HG02610 (cell line): ENCODE data around the gene NOX4.

Source experiments
- ATAC-seq: cut with Tn5 transposase; IDR thresholded peaks from one replicate; pipeline ENCODE4 v1.9.1; 2021; ENCODE audit warnings: mild to moderate bottlenecking, moderate library complexity; ENCODE audit not compliant: unreplicated experiment

The NOX4 gene

GRCh38 chr11:89490981-89491690 is at the start of gene NOX4:
Gene NOX4 (minus strand): TSS chr11:89491375. CDS start chr11:89491246, 129 bp downstream.
- no peak for ATAC-seq

DNA sequence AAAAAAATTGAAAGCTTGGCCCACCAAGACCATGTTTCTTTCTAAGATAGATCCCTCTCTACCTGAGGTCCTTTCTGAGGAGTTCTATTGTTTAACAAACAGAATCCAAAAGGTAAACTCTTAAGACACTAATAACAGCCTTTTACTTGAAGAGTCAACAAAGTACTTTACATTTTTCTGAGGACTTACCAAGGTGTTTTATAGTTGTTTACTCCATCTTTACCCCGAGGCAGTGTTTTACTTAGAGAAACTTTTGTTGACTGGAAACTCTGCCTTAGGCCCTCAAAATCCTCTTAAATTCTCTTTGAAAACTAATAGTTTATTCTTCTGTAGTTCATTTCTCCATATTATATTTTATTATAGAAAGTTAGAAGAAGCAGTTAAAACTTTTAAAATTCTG is 49.7 kb upstream of the NOX4 start:
- no peak for ATAC-seq

DNA sequence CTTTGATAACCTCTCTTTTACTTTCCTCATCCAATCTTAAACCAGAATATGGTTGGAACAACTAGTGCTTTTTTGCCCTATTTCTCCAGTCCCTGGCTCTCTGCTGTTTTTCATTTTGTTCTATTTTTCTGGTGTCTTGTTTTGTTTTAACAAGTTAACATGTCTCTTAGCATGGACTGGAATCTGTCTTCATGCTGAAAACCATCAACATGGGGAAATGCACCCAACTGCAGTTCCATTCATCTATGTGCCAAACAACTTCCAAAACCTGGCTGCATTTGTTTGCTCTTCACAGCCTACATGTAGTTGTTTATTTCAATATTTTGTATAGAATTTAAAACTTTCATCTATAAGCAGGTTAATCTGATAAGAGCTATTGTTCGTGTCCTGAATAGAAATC is 46.8 kb upstream of the NOX4 start:
- ATAC-seq = no peak

DNA sequence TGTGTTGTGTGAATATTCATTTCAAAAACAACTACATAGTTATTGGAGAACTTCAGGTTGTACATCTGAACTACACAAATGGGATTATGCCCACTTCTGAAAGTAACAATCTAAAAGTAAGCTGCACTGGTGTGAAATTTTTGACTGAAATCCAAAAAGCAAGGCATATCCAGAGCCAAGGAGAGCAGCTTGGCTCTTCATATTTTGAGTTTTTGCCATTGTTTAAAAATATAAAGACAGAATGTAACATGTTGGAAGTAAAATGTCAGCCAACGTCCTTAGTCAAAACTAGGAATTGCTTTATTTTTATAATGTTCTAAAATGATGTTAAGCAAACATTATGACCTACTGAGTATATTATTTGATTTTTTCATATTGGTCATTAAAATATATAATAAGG is 45.8 kb upstream of the NOX4 start:
- no peak for ATAC-seq

GRCh38 chr11:89535221-89535620 is 44.0 kb upstream of the NOX4 start:
- ATAC-seq = no peak

GRCh38 chr11:89529626-89530380 is 38.6 kb upstream of the NOX4 start:
- ATAC-seq = no peak

DNA sequence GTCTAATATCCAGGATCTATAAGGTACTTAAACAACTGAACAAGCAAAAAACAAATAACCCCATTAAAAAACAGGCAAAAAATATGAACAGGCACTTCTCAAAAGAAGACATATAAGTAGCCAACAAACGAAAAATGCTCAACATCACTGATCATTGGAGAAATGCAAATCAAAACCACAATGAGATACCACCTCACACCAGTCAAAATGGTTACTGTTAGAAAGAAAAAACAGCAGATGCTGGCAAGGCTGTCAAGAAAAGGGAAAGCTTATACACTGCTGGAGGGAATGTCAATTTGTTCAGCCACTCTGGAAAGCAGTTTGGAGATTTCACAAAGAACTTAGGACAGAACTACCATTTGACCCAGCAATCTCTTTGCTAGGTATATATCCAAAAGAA is 30.6 kb upstream of the NOX4 start:
- ATAC-seq = no peak

GRCh38 chr11:89521294-89521693 is 30.1 kb upstream of the NOX4 start:
- no peak for ATAC-seq

- no peak for ATAC-seq
Observed at GRCh38 chr11:89516496-89516895, 25.3 kb upstream of the NOX4 start.

- ATAC-seq = no peak
Observed at GRCh38 chr11:89508544-89508943, 17.4 kb upstream of the NOX4 start.

DNA sequence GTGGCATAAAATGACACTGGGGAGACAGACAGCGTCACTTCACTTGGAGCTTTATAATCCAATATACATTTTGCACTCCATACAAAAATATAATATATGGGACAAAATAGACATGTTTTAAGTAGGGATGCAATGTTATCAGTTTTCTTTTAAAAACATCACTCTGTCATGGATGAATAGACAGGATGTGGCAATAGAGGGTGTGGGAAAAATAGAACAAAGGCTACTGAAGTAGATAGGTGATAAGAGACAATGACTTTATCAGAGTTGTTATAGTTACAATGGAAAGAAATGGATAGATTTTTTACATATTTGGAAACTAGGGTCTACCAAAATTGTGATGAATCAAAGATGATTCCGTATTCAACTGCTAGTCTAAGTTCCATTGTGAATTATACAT is 13.1 kb upstream of the NOX4 start:
- no peak for ATAC-seq

- ATAC-seq = no peak
Observed at GRCh38 chr11:89503422-89503821, 12.2 kb upstream of the NOX4 start.

GRCh38 chr11:89502301-89502700 is 11.1 kb upstream of the NOX4 start:
- no peak for ATAC-seq

DNA sequence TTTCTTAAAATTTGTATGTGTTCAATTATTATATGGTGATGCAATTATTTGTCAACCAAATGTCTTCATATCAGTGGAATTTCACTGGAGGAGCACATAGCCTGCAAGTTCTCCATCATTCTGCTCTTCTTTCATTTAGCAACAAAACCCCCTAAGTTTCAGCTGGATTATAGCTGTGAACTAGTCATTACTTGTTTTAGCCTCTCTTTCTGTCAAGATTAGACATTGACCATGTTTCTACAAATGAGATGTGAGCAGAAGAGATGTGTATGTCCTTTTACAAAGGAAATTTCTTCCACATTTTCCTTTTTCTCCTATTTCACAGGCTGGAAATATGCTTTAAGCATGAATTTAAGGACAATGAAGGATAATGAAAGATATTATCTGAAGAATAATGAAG is 9.2 kb upstream of the NOX4 start:
- ATAC-seq = no peak

DNA sequence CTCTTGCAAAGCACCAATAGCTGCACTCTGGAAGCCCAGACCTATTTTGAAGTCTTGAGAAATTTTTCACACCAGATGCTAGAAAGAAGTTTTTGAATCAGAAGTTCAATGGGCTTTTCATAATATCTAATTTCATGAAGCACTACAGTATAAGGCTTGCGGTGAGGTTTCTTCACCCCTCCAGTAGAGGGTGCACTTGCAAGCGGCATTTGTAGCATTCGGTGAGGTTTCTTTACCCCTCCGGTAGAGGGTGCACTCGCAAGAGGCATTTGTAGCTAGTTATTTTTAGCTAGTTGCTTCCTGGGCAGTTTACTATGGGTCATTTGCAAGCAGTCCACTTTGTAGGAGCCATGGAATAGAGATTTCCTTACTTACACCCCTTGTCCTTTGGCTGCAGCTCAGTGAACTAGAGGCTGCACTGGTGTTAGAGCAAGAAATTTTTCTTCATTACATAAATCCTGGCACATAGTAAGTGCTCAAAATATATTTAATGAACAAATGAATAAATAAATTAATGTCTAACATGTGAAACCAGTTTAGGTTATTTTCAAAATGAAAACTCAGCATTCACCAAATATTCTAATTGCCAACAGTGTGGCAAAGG is 7.8 kb upstream of the NOX4 start:
- ATAC-seq = no peak

DNA sequence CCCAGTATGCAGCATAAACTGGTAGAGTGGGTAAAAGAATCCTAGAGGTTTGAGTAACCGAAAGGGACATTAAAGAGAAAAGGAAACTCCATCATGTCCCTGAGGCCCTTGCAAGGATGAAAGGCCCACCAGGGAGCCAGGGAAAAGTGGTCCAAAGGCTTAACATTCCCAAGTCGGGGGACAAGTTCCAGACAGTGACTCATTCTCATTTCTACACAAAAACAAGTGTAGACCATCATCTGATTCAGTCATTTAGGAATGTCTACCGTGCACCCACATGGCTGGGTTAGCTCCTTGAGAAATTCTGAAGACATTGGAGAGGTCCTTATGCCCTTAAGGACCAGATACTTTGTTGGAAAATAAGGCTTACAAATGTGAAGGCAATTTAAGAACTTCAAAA is 4.8 kb upstream of the NOX4 start:
- no peak for ATAC-seq

GRCh38 chr11:89493431-89493830 is 2.3 kb upstream of the NOX4 start:
- no peak for ATAC-seq

DNA sequence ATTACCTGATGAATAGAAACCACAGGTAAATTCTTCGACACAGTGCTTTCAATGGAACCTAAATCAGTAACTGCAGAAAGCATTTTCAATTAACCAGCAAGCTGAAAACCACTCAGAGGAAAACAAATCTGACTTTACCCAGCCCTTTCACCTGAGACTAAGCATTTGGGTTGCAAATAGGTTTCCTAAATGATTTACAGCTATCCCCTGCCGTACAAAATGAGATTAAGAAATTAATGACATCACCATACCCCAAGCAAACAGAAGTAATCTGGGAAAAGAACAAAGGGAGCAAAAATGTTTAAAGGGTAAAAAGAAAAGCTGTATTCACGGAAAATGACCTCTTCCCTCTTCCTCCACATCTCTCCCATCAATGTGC is 584 bp downstream of the NOX4 start:
- no peak for ATAC-seq

DNA sequence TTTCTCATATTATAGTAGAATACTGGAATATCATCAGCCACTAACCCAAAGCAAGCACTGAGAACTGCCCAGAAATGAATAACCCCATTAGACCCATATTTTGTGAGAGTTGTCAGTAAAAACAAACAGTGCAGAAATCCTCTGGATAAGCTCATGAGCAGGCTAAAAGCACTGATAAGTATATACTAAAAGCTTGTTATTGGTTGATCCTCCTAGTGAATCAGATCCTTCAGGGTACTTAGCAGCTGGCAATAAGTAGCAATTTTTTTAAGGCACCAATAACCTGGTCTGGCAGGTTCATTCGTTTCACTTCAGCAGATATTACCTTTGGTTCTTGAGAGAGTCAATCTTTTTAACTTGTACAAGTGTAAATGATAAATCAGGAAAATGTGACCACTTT is 1.2 kb downstream of the NOX4 start:
- ATAC-seq = no peak

DNA sequence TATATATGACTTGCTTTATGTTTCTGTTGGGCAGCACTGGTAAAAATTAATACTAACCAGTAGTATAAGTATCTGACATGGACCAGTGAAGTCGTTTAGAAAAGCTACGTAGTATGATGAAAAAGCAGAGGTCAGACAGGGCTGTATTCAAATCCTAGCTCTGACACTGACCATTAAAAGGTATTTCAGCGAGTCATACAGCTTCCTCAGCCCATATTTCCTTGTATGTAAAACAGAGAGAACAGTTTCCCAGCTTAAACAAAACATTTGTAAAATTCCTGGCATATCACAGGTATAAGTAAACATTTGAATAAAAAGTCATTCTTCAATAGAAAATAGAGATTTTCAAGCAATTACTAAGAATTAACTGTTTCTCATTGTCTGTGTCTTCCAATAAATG is 4.2 kb downstream of the NOX4 start:
- no peak for ATAC-seq

DNA sequence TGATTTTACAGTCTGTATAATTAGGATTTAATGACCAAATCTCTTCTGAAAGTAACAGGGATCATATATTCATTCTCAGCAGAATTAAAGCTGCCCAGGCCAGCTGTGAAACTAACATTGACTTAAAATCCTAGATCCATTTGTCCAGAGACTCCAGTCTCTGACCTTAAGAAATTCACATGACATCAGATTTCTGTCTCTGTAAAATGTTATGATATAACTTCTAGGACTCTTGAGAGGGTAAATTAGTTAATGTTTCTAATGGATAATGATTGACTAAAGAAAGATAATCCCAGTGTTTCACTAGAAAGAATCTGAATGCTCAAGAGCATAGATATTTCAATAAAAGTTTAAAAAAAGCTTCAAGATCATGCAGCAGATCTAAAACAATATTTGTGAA is 6.3 kb downstream of the NOX4 start:
- ATAC-seq = no peak

DNA sequence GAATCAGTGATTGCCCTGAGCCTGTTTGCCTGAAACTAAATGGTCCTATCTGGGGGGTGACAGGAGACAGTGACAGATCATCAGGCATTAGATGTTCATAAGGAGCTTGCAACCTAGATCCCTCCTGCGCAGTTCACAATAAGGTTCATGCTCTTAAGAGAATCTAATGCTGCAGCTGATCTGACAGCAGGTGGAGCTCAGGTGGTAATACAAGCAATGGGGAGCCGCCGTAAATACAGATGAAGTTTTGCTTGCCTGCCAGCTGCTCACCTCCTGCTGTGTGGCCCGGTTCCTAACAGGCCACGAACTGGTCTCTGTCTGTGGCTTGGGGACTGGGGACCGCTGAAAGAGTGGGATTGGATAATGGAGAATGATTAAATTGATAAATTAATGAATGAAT is 14.0 kb downstream of the NOX4 start:
- ATAC-seq = no peak
